GM18499 (cell line): ENCODE results near the gene USP22.

Experiments used
- ATAC-seq: cut with Tn5 transposase; IDR thresholded peaks from one replicate; pipeline ENCODE4 v1.9.1; 2021; ENCODE audit warnings: moderate number of reproducible peaks; ENCODE audit not compliant: insufficient read depth, unreplicated experiment

USP22 gene

GRCh38 chr17:20965492-20965891 is 77.3 kb downstream of the USP22 start:
- ATAC-seq: no peak

GRCh38 chr17:20961586-20961985 is 81.2 kb downstream of the USP22 start:
- no peak for ATAC-seq

- ATAC-seq: no peak
Measured at GRCh38 chr17:20960871-20961270, 81.9 kb downstream of the USP22 start.

GRCh38 chr17:20955427-20956323 is 87.1 kb downstream of the USP22 start:
- no peak for ATAC-seq

GRCh38 chr17:20954794-20955193 is 88.0 kb downstream of the USP22 start:
- no peak for ATAC-seq

GRCh38 chr17:20952183-20952582 is 90.6 kb downstream of the USP22 start:
- ATAC-seq: no peak
